Left lung (tissue), 10 donors: ENCODE data around the gene C3orf20. TPM values are rescaled to one million over a fixed set of nuclear protein-coding genes. Genes with fewer than 3 reads are reported as not detected.

Experiments
- ATAC-seq: fragments of 200-7000 bp; cut with Tn5 transposase; one replicate; pipeline ENCODE4 v1.9.1; 2020; ENCODE audit warnings: moderate library complexity
- DNase-seq, 4 donors: peaks; one replicate each; pipeline ENCODE4 v3.0.0-alpha.2; 2013 to 2020
- H3K27ac ChIP-seq, 2 donors: fragments of 200-600 bp; sonication (generic) in 1 of 2; one replicate each; pipeline versions ENCODE4 v1.5.0 to v1.8.0; 2020 to 2021
- H3K27me3 ChIP-seq, 2 donors: fragments of 200-600 bp; sonication (generic) in 1 of 2; one replicate each; pipeline versions ENCODE4 v1.5.0 to v1.8.0; 2020 to 2021
- H3K36me3 ChIP-seq, 2 donors: fragments of 200-600 bp; sonication (generic) in 1 of 2; one replicate each; pipeline versions ENCODE4 v1.5.0 to v1.8.0; 2020 to 2021
- H3K4me1 ChIP-seq, 2 donors: fragments of 200-600 bp; one replicate each; pipeline ENCODE4 v1.8.0; 2021
- H3K4me3 ChIP-seq, 2 donors: fragments of 200-600 bp; sonication (generic) in 1 of 2; one replicate each; pipeline versions ENCODE4 v1.5.0 to v1.8.0; 2020 to 2021; ENCODE audit warnings: mild to moderate bottlenecking in 1 of 2
- H3K9me3 ChIP-seq, 2 donors: fragments of 200-600 bp; sonication (generic) in 1 of 2; one replicate each; pipeline versions ENCODE4 v1.5.0 to v1.8.0; 2020 to 2021
- CTCF ChIP-seq, 2 donors: fragments of 200-600 bp; sonication (generic) in 1 of 2; IDR thresholded peaks; one replicate each; pipeline versions ENCODE4 v1.5.0 to v1.8.0; 2021; ENCODE audit warnings: antibody characterized with exemption in 2 of 2
- intact Hi-C, 2 donors: fragments of 100-400 bp; cut with DNase I; formaldehyde crosslinking; loops; one replicate each; pipeline versions ENCODE4 v1.11.2 to v1.14.2; 2022
- polyA plus RNA-seq, 6 donors: library from polyadenylated mRNA; unstranded; fragments of 120-200 nt; gene quantifications; one replicate each; pipeline ENCODE4 v1.2.1, GENCODE V29; 2013; ENCODE audit not compliant: insufficient read length in 6 of 6
- total RNA-seq, 2 donors: library from RNA; stranded (reverse); fragmentation: NEBNext Ultra II Directional; extraction: Animal tissue kit (Norgen Biotek cat#: 25700); gene quantifications; one replicate each; pipeline ENCODE4 v1.2.1, GENCODE V29; 2021
- donor health status: DM: no; HTN: yes; CAD: no.
- donor health status: DM: no; HTN: no; CAD: no.

Gene C3orf20
- total and polyA plus RNA-seq, 8 donors = 0.06 to 0.31 (median 0.17) TPM; not detected in 1

GRCh38 chr3:14658978-14659377, 16.0 kb upstream of the C3orf20 start:
- DNase-seq = no peak
- H3K9me3 ChIP-seq = no peaks in the 10 kb centered on the region
- TF ChIP-seq CTCF (IDR thresholded peaks at IDR 0.05) = no peak
- H3K27me3 ChIP-seq = no peaks in the 10 kb centered on the region
- H3K27ac ChIP-seq = no peak overlapping the region
- peaks cover 0 to 98% of the 10 kb centered on the region in 2 donors for H3K36me3 ChIP-seq
- no peak for ATAC-seq
- intact Hi-C loops = no loop called here
- peaks cover 0 to 3% of the 10 kb centered on the region in 2 donors for H3K4me1 ChIP-seq
- no peak overlapping the region for H3K4me3 ChIP-seq

- Histone ChIP-seq H3K36me3 (peaks cover 0 to 100% of the 10 kb centered on the region in 2 donors), H3K27me3 (no peaks in the 10 kb centered on the region), H3K9me3 (no peaks in the 10 kb centered on the region), H3K4me3 (no peak overlapping the region), H3K4me1 (no peaks in the 10 kb centered on the region), H3K27ac (no peak overlapping the region)
- ATAC-seq (no peak), DNase-seq (no peak)
- intact Hi-C loops = no loop called here
- TF ChIP-seq CTCF (IDR thresholded peaks at IDR 0.05) = no peak
These were observed 14.0 kb upstream of the C3orf20 start for GRCh38 chr3:14660942-14661341.

- DNase-seq = no peak
- TF ChIP-seq CTCF (IDR thresholded peaks at IDR 0.05) = no peak
- intact Hi-C loops = no loop called here
- Histone ChIP-seq H3K9me3 (no peaks in the 10 kb centered on the region), H3K4me1 (no peaks in the 10 kb centered on the region), H3K4me3 (no peak overlapping the region), H3K27ac (no peak overlapping the region), H3K36me3 (peaks cover 5 to 100% of the 10 kb centered on the region in 2 donors), H3K27me3 (no peaks in the 10 kb centered on the region)
- no peak for ATAC-seq
These were observed 11.4 kb upstream of the C3orf20 start for GRCh38 chr3:14663396-14664135.

GRCh38 chr3:14664170-14664569, 10.8 kb upstream of the C3orf20 start:
- no peak for TF ChIP-seq CTCF (IDR thresholded peaks at IDR 0.05)
- Histone ChIP-seq H3K4me1 (no peaks in the 10 kb centered on the region), H3K27ac (no peak overlapping the region), H3K36me3 (peaks cover 5 to 100% of the 10 kb centered on the region in 2 donors), H3K4me3 (no peak overlapping the region), H3K27me3 (no peaks in the 10 kb centered on the region), H3K9me3 (no peaks in the 10 kb centered on the region)
- intact Hi-C loops = no loop called here
- ATAC-seq (no peak), DNase-seq (no peak)

GRCh38 chr3:14672588-14672987, 2.4 kb upstream of the C3orf20 start:
- DNase-seq (no peak), ATAC-seq (no peak)
- Histone ChIP-seq H3K27ac (no peak overlapping the region), H3K36me3 (peaks cover 5 to 59% of the 10 kb centered on the region in 2 donors), H3K4me3 (no peak overlapping the region), H3K4me1 (no peaks in the 10 kb centered on the region), H3K27me3 (no peaks in the 10 kb centered on the region), H3K9me3 (no peaks in the 10 kb centered on the region)
- no peak for TF ChIP-seq CTCF (IDR thresholded peaks at IDR 0.05)
- intact Hi-C loops = loop anchor here in 1 of 2 donors (5.0 to 10.0 kb wide), 2 partner anchors 102 to 245 kb away; no protein-coding TSS in a partner anchor
